Coronary artery (tissue), 2 donors: ENCODE results near the gene RANBP3.

ENCODE experiments used
- DNase-seq: peaks from one replicate; pipeline ENCODE4 v3.0.0-alpha.2; 2017; ENCODE audit warnings: low spot score
- H3K27ac ChIP-seq, 2 donors: fragments of 200-600 bp; sonication (generic); one replicate each; pipeline ENCODE4 v1.5.1; 2016 to 2019
- H3K4me3 ChIP-seq: fragments of 200-600 bp; sonication (generic); 2 replicates; pipeline ENCODE4 v1.5.1; 2016; ENCODE audit warnings: mild to moderate bottlenecking, moderate library complexity
- CTCF ChIP-seq: fragments of 200-600 bp; sonication (generic); IDR thresholded peaks from one replicate; pipeline ENCODE4 v1.5.1; 2019; ENCODE audit warnings: antibody characterized with exemption

The RANBP3 gene

DNA sequence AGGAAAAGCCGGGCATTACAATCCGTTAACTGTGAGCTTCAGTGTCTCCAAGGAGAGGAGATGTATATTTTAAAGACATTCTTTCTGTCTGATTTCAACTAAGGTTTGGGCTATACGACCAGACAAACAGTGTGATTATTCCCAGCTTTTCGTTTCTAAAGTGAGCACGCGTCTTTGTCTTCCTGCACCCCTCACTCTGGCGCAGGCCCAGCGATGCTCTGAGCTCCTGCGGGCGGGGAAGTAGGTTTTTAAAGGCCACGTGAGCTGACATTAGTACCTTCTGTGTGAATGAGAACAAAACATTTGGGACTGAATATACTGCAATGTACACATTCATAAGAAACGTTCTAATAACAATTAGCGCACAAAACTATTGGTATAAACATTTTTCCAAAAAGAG, 15.3 kb upstream of the RANBP3 start:
- no peak for DNase-seq
- no peak for TF ChIP-seq CTCF
- H3K4me3 ChIP-seq, result no peak overlapping the region
- no peak overlapping the region for H3K27ac ChIP-seq

- no peak overlapping the region for H3K4me3 ChIP-seq
- no peak for TF ChIP-seq CTCF
- no peak for DNase-seq
- H3K27ac ChIP-seq, result no peak overlapping the region
Measured at GRCh38 chr19:5992756-5993155, 14.8 kb upstream of the RANBP3 start.

- Histone ChIP-seq H3K27ac (no peak overlapping the region), H3K4me3 (no peak overlapping the region)
- no peak for DNase-seq
- TF ChIP-seq CTCF, result no peak
Measured at GRCh38 chr19:5991244-5991838, 13.4 kb upstream of the RANBP3 start.

DNA sequence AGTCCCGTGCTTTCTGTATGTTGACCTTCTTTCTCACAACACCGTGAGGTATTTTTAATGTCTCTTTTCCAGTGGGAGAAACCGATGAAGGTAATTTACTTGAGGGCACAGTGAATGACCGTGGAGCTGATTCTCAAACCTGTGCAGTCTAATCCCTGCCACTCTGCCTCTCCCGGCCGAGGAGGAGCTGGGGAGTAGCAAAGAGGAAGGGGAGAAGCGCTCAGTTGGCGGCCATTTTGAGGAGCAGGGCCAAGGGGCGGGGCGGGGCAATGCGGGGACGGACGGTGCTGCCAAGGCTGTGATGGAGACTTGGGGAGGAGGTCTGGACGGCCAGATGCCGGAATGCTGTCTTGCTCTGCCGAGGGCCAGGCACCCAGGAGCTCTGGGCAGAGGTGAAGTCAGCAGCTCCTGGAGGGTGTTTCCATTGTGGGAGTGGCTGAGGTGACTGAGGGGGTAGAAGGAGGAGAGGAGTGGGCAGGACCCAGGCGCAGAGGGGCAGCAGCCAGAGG, 12.4 kb upstream of the RANBP3 start:
- no peak for TF ChIP-seq CTCF
- DNase-seq, result no peak
- Histone ChIP-seq H3K4me3 (no peak overlapping the region), H3K27ac (no peak overlapping the region)

- H3K4me3 ChIP-seq, result no peak overlapping the region
- no peak for TF ChIP-seq CTCF
- no peak overlapping the region for H3K27ac ChIP-seq
- DNase-seq, result no peak
Measured at GRCh38 chr19:5989388-5990074, 11.6 kb upstream of the RANBP3 start.

DNA sequence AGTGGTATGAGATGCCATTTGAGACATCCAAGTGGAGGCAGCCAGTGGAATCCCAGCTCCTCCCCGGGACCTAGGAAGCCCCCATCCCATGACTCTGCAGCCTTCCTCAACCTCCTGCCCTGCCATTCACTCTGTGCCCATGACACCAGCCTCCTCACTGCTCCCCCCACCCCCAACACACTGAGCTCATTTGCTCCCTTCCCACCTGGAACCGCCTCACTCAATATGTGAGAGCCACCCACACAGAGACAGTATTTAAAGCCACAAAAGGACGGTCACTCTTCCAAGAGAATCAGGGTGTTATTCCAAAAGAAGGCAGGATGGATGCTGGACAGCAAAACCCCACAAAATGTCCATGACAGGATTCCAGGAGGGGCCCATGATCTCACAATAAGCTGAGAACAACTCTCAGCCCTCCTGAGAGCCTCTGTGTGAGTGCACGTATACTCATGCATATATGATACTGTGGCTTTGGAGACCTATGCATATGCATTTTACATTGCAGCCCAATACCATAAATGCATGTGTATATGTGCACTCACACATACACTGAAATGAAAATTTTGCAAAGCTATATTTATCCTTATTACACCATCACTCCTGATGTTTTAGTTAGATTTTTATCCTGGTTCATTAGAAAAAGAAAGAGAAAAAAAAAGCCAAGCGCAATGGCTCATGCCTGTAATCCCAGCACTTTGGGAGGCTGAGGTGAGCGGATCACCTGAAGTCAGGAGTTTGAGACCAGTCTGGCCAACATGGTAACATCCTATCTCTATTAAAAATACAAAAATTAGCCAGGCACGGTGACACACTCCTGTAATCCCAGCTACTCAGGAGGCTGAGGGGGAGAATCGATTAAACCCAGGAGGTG, 10.8 kb upstream of the RANBP3 start:
- DNase-seq, result no peak
- Histone ChIP-seq H3K4me3 (no peak overlapping the region), H3K27ac (no peak overlapping the region)
- TF ChIP-seq CTCF, result no peak
